GM12864 (cell line): ENCODE measurements around the gene NBEAL2.

Experiments
- DNase-seq: peaks from one replicate; pipeline ENCODE4 v3.0.0-alpha.2; 2011; ENCODE audit warnings: low read depth
- H3K4me3 ChIP-seq: 2 replicates; pipeline ENCODE4 v1.5.1; 2011; ENCODE audit warnings: mild to moderate bottlenecking, low read depth, low read length, control low read depth
- CTCF ChIP-seq: IDR thresholded peaks from 2 replicates; pipeline ENCODE4 v1.5.1; 2011; ENCODE audit warnings: low read depth, mild to moderate bottlenecking, moderate library complexity, low read length, control low read depth, inconsistent platforms; ENCODE audit errors: missing control alignments

NBEAL2 gene

GRCh38 chr3:46978985-46979944, at the start of gene NBEAL2:
Gene NBEAL2, plus strand, starts transcription at chr3:46979666. Its CDS starts 196 bp downstream, at chr3:46979862.
- TF ChIP-seq CTCF: no peak
- H3K4me3 ChIP-seq: peak within 1 kb of the TSS; percentile 89
- peak; percentile 86 for DNase-seq

- no peak for DNase-seq
- H3K4me3 ChIP-seq: no peak overlapping the region
- TF ChIP-seq CTCF: no peak
These were observed 49.1 kb upstream of the NBEAL2 start for GRCh38 chr3:46930166-46930944.

- DNase-seq: no peak
- TF ChIP-seq CTCF: no peak
- H3K4me3 ChIP-seq: no peak overlapping the region
These were observed 48.5 kb upstream of the NBEAL2 start for GRCh38 chr3:46930945-46931403.

- H3K4me3 ChIP-seq: peak overlapping the region; percentile 23; the same call in 1 of the 2 replicates
- TF ChIP-seq CTCF: no peak
- DNase-seq: no peak
These were observed 47.7 kb upstream of the NBEAL2 start for GRCh38 chr3:46931631-46932331.

GRCh38 chr3:46932455-46933225, 46.8 kb upstream of the NBEAL2 start:
- TF ChIP-seq CTCF: peak; percentile 38
- H3K4me3 ChIP-seq: no peak overlapping the region
- DNase-seq: no peak

GRCh38 chr3:46933261-46933660, 46.2 kb upstream of the NBEAL2 start:
- H3K4me3 ChIP-seq: no peak overlapping the region

More at GRCh38 chr3:46933261-46933660, 46.2 kb upstream of the NBEAL2 start:
- TF ChIP-seq CTCF: no peak
- DNase-seq: no peak
